RPMI8226 (cell line): ENCODE results near the gene CDCP2.
"Not testable (repeated sequence)": the region's sequence is repeated elsewhere in the genome, so short reads cannot be mapped to it uniquely, and the experiment has no call there.

Experiments
- DNase-seq: peaks from one replicate; pipeline ENCODE4 v3.0.0-alpha.2; 2015

The CDCP2 gene

GRCh38 chr1:54167422-54168139 lies 14.8 kb upstream of the CDCP2 start:
- DNase-seq: no peak

GRCh38 chr1:54166357-54166756 lies 13.6 kb upstream of the CDCP2 start:
- not testable (repeated sequence) for DNase-seq

- DNase-seq: no peak
Observed at GRCh38 chr1:54165146-54165545, 12.3 kb upstream of the CDCP2 start.

- no peak for DNase-seq
Observed at GRCh38 chr1:54163573-54163972, 10.8 kb upstream of the CDCP2 start.

GRCh38 chr1:54163051-54163450 lies 10.3 kb upstream of the CDCP2 start:
- DNase-seq: no peak

- DNase-seq: no peak
Observed at GRCh38 chr1:54161495-54162168, 8.8 kb upstream of the CDCP2 start.

- no peak for DNase-seq
Observed at GRCh38 chr1:54160351-54160750, 7.6 kb upstream of the CDCP2 start.

GRCh38 chr1:54159733-54160316 lies 7.0 kb upstream of the CDCP2 start:
- no peak for DNase-seq

- no peak for DNase-seq
Observed at GRCh38 chr1:54158071-54158470, 5.3 kb upstream of the CDCP2 start.

GRCh38 chr1:54157401-54157800 lies 4.6 kb upstream of the CDCP2 start:
- DNase-seq: no peak

GRCh38 chr1:54156986-54157385 lies 4.2 kb upstream of the CDCP2 start:
- no peak for DNase-seq

GRCh38 chr1:54156201-54156600 lies 3.4 kb upstream of the CDCP2 start:
- DNase-seq: no peak

- DNase-seq: no peak
Observed at GRCh38 chr1:54153535-54154439, 987 bp upstream of the CDCP2 start.

- no peak for DNase-seq
Observed at GRCh38 chr1:54151013-54151412, 1.8 kb downstream of the CDCP2 start.

- DNase-seq: no peak
Observed at GRCh38 chr1:54149734-54150133, 3.1 kb downstream of the CDCP2 start.

- DNase-seq: no peak
Observed at GRCh38 chr1:54144366-54144765, 8.4 kb downstream of the CDCP2 start.

- DNase-seq: no peak
Observed at GRCh38 chr1:54142146-54142900, 10.5 kb downstream of the CDCP2 start.

- DNase-seq: no peak
Observed at GRCh38 chr1:54139711-54140110, 13.1 kb downstream of the CDCP2 start.

GRCh38 chr1:54138994-54139393 lies 13.8 kb downstream of the CDCP2 start:
- DNase-seq: no peak

GRCh38 chr1:54137534-54138061 lies 15.2 kb downstream of the CDCP2 start:
- DNase-seq: no peak

GRCh38 chr1:54136963-54137533 lies 15.8 kb downstream of the CDCP2 start:
- DNase-seq: no peak
